Fibroblast of skin of back (primary cell): ENCODE measurements around the gene CFAP61.
A peak's percentile ranks its signal among the peaks of the same experiment; 100 is the strongest.
"Not testable (repeated sequence)": the region's sequence is repeated elsewhere in the genome, so short reads cannot be mapped to it uniquely, and the experiment has no call there.

Experiments used
- DNase-seq: peaks from one replicate; pipeline ENCODE4 v3.0.0-alpha.2; 2013

Gene CFAP61

DNA sequence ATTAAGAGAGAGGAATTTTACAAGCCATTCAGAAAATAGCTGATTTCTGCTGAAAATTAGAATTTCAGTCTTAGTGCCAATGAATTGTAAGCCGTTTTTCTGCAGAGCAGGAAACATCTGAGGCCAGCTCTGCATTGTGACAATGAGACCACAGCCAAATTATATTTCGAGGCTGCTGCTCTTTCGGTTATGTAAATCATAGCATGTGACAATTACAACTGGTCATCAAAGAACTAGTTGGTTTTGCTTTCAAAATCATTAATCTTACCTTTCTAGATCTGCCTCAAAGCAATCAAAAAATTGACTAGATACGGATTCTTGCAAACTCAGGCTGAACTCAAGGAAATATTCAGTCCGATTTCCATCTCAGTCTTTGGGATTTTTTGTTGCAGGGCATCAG, 282.2 kb downstream of the CFAP61 start:
- no peak for DNase-seq

- no peak for DNase-seq
These were observed 285.9 kb downstream of the CFAP61 start for GRCh38 chr20:20338133-20338730.

DNA sequence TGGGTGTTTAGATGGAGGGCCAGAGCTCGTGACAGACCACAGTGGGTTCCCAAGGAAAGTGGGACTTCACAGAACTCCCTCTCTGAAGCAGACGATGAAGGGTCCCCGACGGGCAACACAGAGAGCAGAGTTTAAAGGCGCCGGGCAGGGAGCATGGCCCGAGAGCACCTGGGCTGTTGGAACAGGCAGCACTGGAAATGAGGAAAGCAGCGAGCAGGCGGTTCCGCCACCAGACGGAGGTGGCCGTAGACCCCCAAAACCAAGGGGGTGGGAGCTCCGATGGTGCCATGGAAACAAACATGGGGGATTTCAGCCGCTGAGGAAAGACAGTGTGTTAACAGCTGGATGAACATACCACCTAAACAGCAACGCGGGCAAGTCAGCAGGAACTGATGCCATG, 288.1 kb downstream of the CFAP61 start:
- DNase-seq: no peak

GRCh38 chr20:20341371-20341770, 289.0 kb downstream of the CFAP61 start:
- DNase-seq: no peak

DNA sequence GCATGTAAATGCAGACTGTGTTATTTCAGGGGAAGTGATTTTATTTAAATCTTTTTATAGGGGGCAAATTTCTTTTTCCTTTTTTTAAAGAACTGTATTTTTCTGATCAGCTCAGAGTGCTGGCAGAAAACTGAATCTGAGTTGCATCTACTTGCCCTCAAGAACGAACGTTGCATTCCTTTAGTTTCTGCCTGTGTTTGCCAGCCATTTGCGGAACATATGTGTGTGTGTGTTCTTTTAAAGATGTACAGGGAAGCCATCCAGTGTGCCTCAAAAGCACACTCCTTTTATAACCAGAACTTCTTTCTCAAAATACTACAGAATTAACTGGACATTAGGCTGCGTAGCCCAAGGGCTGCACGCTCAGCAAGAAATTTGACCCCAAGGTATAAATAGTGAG, 289.7 kb downstream of the CFAP61 start:
- no peak for DNase-seq

DNA sequence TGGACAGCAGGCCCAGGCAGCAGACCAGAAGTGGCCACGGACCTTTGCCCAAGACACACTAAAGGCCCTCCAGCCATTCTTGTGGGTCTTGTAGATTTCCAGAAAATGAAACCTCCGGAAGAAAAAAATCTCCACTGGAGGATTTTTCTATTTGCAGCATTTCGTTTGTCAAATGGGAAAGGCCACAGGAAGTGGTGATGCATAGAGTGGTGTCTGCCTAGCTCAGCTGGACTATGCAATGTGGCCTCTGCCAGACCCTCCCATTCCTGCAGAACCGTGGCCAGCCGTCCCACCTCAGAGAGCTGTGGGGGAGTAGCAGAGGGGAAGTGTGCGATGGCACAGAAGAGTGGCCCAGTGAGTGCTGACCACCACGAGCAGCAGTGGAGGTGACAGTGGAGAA, 291.6 kb downstream of the CFAP61 start:
- DNase-seq: no peak

- no peak for DNase-seq
These were observed 292.1 kb downstream of the CFAP61 start for GRCh38 chr20:20344476-20344875.

DNA sequence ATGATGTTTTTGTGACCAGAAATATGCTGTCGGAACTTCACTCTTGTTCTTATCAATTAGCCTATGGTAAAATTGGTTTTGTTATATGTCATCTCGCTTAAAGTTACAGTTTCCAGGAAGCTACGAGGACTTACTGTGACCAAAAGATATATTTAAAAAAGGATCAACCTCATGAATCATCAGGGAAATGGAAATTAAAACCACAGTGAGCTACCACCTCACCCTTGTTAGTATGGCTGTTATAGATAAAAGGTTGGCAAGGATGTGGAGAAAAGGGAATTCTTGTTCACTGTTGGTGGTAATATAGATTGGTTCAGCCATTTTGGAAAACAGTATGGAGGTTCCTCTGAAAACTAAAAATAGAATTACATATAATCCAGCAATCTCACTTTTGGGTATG, 301.2 kb downstream of the CFAP61 start:
- no peak for DNase-seq

- not testable (repeated sequence) for DNase-seq
These were observed 303.2 kb downstream of the CFAP61 start for GRCh38 chr20:20355503-20355902.

DNA sequence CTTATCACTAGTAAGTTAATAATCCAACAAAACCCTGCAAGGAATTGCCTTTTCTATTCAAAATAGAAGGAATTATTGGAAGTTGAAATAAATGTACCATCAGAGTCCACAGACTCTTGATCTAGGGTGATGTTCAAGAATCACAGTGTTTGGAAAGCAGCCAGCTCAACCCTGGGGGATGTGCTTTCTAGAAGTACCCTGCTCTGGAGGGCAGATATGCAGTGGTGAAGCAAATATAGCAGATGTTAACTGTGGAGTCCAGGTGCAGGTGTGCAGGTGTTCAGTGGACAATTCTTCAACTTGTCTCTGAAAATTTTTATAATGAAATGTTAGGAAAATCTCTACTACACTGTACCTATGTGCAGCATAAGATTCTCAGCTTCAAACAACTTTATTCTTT, 306.5 kb downstream of the CFAP61 start:
- DNase-seq: no peak

- no peak for DNase-seq
These were observed 307.3 kb downstream of the CFAP61 start for GRCh38 chr20:20359628-20360027.

- peak; percentile 58 for DNase-seq
These were observed 308.1 kb downstream of the CFAP61 start for GRCh38 chr20:20360464-20360863.

DNA sequence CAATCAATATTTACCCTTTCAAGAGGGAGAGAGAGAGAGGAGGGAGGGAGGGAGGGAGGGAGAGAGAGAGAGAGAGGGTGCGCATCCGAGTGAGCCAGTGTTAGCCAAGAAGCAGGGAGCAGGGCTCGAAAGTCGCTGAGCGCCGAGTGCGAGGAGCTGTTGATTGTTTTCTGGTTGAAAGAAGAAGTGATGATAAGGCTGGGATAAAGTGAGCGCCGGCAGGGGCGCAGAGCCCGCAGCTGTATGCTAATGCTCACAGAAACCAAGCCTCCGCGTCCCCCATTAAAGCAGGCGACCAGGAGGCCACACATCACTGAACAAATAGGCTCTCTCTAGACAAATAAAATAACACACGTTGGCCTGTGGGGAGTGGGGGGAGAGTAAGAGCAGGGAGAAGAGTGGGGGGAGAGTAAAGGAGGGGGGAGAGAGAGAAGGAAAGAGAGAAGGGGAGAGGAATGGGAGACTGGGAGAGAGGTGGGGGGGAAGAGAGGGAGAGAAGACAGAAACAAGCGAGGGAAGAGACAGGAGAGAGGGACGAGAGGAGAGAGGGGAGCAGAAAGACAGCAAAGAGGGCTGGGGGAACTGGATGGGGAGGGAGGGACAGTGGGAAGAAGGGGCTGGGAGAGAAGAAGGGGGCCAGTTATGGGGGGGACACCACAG, 310.6 kb downstream of the CFAP61 start:
- DNase-seq: no peak

DNA sequence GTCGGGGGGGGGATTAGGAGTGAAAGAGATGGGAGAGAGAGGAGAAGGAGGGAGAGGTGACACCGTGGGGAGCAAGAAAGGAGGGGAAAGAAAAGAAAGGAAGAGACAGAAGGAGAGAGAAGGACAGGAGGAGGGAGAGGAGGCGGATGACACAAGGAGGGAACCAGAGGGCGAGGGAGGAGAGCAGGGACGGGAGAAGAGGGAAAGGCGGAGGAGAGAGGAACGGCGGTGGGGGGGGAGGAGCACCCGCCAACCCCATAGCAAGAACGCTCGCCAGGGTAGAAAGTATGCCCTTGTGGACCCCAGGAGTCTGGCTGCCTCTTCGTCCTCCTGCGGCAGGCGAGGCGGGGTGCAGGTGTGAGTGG, 311.1 kb downstream of the CFAP61 start:
- no peak for DNase-seq

GRCh38 chr20:20363799-20364592, 311.7 kb downstream of the CFAP61 start:
- DNase-seq: no peak

GRCh38 chr20:20364593-20365479, 312.5 kb downstream of the CFAP61 start:
- no peak for DNase-seq

DNA sequence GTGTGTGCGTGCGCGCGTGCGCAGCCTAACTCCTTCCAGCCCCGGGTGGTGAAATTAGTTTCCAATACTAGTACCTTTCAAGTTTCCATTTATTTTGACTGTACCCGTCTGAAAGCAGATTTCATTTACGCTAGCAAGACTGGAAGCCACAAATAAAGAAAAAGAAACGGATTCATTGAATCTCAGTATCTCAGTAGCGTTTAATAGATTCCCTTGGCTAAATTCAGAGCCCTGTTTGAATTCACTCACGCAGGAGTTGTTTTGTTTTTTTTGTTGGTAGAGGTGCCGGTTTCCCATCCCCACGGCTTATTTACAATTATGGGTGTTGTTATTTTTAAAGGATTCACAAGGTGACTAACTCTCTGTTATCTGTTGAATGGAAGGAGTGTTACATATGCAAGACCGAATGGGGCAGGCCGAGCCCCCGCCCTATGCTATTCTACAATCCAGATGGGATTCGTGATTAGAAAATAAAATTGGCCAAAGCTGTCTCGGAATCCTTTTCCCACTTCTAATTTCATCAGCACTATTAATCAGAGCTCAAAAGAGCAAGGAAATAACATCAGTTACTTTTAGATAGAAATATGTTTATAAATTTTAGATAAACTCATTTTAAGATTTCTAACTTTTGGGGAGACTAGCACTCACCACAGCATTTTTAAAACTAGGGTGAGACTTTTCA, 313.3 kb downstream of the CFAP61 start:
- no peak for DNase-seq

- no peak for DNase-seq
These were observed 314.2 kb downstream of the CFAP61 start for GRCh38 chr20:20366551-20366875.

GRCh38 chr20:20366876-20367574, 314.7 kb downstream of the CFAP61 start:
- DNase-seq: no peak

GRCh38 chr20:20367575-20368417, 315.5 kb downstream of the CFAP61 start, which contains the start of gene INSM1:
Gene INSM1, plus strand, starts transcription at chr20:20368104. Its CDS starts 164 bp downstream, at chr20:20368268.
- DNase-seq: no peak
